Thyroid gland (tissue), 4 donors: Measurements from ENCODE around the gene OGDH. TPM values are rescaled to one million over a fixed set of nuclear protein-coding genes. Genes with fewer than 3 reads are reported as not detected.
A peak's percentile ranks its signal among the peaks of the same experiment; 100 is the strongest.

Experiments used
- DNase-seq, 2 donors: peaks; one replicate each; pipeline ENCODE4 v3.0.0-alpha.2; 2019
- H3K27ac ChIP-seq, 3 donors: fragments of 200-600 bp; sonication (generic); 1 replicate in 2 of 3; 2 replicates in 1 of 3; pipeline ENCODE4 v1.5.1; 2016 to 2019; ENCODE audit warnings: mild to moderate bottlenecking in 1 of 3, moderate library complexity in 1 of 3
- H3K27me3 ChIP-seq: fragments of 200-600 bp; sonication (generic); one replicate; pipeline ENCODE4 v1.5.1; 2019
- H3K36me3 ChIP-seq, 2 donors: fragments of 200-600 bp; sonication (generic); one replicate each; pipeline ENCODE4 v1.5.1; 2016 to 2019
- H3K4me1 ChIP-seq, 2 donors: fragments of 200-600 bp; sonication (generic); one replicate each; pipeline ENCODE4 v1.5.1; 2017 to 2019
- H3K4me3 ChIP-seq, 3 donors: fragments of 200-600 bp; sonication (generic); replicated peaks in 1 of 3; 1 replicate in 2 of 3; 2 replicates in 1 of 3; pipeline ENCODE4 v1.5.1; 2016; ENCODE audit warnings: mild to moderate bottlenecking in 1 of 3
- H3K9me3 ChIP-seq: fragments of 200-600 bp; sonication (generic); one replicate; pipeline ENCODE4 v1.5.1; 2017
- POLR2A ChIP-seq, 2 donors: fragments of 450-650 bp; IDR thresholded peaks; one replicate each; pipeline ENCODE4 v1.6.1; 2017; ENCODE audit warnings: antibody characterized with exemption in 2 of 2, mild to moderate bottlenecking in 2 of 2, moderate library complexity in 1 of 2
- WGBS, 2 donors: methylation state at CpG; one replicate each; pipeline ENCODE4 v1.1.5; 2017; 5-methylcytosine and 5-hydroxymethylcytosine counted together
- intact Hi-C: fragments of 100-400 bp; cut with DNase I; formaldehyde crosslinking; loops from one replicate; pipeline ENCODE4 v1.15.1; 2023
- total RNA-seq, 4 donors: library from RNA; depleted of rRNA; stranded (reverse); fragments of >200 nt; gene quantifications; one replicate each; pipeline ENCODE4 v1.2.3, GENCODE V29; 2016
- TF ChIP-seq, protein P1 (sequence below), 6 experiments: fragments of 200-600 bp in 3 of 6; fragments of 450-650 bp in 3 of 6; sonication (generic) in 3 of 6; IDR thresholded peaks; one replicate each; pipeline ENCODE4 v1.5.1; 2016 to 2019; ENCODE audit warnings: antibody characterized with exemption in 6 of 6, mild to moderate bottlenecking in 2 of 6, inconsistent platforms in 1 of 6, moderate library complexity in 1 of 6

The OGDH gene
- total RNA-seq, 4 donors from 2014 or later: 108 to 325 (median 201) TPM

DNA sequence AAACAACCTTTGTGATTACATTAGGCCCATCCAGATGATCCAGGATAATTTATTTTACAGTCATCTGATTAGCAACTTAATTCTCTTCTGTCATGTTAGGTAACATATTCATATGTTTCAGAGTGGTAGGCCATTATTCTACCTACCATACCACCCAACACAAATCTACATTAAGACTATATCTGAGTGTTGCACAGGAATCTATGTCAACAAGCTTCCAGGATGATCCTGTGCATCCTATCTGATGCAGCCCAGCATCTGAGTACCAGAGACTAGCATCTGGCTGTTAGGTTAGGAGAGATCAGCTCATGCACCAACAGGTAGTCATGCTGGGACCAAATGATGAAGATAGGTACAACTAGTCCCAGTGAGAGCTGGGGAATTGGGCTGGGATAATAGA, 31.4 kb upstream of the OGDH start:
- Histone ChIP-seq H3K27ac (no peak overlapping the region), H3K4me1 (peaks cover 20 to 37% of the 10 kb centered on the region in 2 donors), H3K27me3 (no peaks in the 10 kb centered on the region), H3K9me3 (no peaks in the 10 kb centered on the region), H3K4me3 (no peak overlapping the region), H3K36me3 (peaks cover 36 to 39% of the 10 kb centered on the region in 2 donors)
- intact Hi-C loops: no loop called here
- TF ChIP-seq POLR2A (IDR thresholded peaks at IDR 0.05): no peak
- TF ChIP-seq, protein P1, sequence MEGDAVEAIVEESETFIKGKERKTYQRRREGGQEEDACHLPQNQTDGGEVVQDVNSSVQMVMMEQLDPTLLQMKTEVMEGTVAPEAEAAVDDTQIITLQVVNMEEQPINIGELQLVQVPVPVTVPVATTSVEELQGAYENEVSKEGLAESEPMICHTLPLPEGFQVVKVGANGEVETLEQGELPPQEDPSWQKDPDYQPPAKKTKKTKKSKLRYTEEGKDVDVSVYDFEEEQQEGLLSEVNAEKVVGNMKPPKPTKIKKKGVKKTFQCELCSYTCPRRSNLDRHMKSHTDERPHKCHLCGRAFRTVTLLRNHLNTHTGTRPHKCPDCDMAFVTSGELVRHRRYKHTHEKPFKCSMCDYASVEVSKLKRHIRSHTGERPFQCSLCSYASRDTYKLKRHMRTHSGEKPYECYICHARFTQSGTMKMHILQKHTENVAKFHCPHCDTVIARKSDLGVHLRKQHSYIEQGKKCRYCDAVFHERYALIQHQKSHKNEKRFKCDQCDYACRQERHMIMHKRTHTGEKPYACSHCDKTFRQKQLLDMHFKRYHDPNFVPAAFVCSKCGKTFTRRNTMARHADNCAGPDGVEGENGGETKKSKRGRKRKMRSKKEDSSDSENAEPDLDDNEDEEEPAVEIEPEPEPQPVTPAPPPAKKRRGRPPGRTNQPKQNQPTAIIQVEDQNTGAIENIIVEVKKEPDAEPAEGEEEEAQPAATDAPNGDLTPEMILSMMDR (IDR thresholded peaks at IDR 0.05): no peak
- DNase-seq: no peak

DNA sequence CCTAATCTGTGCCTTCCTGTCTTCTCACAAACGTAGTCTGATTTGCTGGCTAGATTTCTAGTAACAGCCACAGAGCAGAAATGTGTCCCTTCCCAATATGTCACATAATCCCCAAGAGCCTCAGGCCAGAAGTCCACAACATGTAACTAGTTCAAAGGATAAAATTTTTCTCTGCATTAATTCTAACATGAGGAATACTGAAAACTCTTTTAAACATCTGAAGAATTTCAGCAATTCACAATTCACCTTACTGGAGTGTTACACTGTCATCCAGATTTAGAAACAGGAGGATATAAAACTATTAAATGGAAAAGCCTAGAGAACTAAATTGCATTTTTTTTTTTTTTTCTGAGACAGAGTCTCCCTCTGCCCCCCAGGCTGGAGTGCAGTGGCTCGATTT, 30.2 kb upstream of the OGDH start:
- no peak overlapping the region for H3K4me3 ChIP-seq
- WGBS, 2 donors: 78 to 82% methylated on average over 2 of the region's 2 CpGs
- peaks cover 22 to 49% of the 10 kb centered on the region in 2 donors for H3K4me1 ChIP-seq
- no peak for DNase-seq
- peaks cover 28 to 30% of the 10 kb centered on the region in 2 donors for H3K36me3 ChIP-seq
- intact Hi-C loops: no loop called here
- H3K27ac ChIP-seq: no peak overlapping the region
- H3K27me3 ChIP-seq: no peaks in the 10 kb centered on the region
- no peaks in the 10 kb centered on the region for H3K9me3 ChIP-seq
- TF ChIP-seq, protein P1 (IDR thresholded peaks at IDR 0.05): no peak
- TF ChIP-seq POLR2A (IDR thresholded peaks at IDR 0.05): no peak

DNA sequence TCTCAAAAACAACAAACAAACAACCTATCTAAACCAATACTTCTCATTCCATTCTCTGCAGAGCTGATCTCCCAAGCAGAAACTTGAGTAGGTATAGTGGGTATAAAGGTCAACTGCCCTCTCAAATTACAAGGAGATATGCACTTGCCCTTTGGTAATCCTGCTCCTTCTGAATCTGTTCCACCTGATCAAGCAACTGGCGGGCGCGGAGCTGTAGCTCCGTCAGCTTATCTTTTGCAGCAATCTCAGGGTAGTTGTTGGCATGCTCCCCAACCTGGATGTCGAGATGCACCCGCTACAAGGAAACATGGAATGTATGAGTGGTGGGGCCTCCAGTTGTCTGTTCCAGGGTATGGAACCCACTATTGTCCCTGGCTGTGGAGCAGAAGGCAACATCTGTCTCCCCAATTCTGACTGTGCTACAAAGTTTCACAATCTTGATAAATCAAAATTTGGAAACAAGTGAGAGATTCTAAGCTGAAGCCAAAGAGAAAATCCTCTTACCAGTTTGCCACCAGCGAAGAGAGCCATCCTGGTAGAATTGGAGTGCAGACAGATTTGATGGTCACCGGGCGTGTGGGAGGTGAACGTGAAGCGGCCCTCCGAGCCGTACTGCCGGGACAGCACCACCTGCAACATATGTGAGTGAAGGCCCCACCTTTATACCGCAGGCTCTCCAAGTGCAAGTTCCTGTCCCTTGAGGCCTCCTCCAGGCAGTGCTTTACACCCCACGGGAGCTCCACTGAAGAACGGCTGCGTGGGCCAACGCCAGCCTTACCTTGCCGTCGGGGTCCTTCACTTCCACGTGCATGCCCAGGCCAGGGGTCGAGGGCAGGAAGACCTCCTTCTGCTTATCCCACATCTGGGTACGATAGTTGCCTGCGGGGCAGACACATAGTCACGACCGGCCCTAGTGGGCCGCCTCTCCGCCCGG, 25.2 kb upstream of the OGDH start:
- DNase-seq: peak; percentile 75 to 82
- peak overlapping the region; percentile 90 to 98 (median 94) for H3K27ac ChIP-seq
- no peaks in the 10 kb centered on the region for H3K9me3 ChIP-seq
- intact Hi-C loops: no loop called here
- H3K4me3 ChIP-seq: peak overlapping the region; percentile 67 to 97 (median 82)
- H3K4me1 ChIP-seq: peaks cover 8 to 34% of the 10 kb centered on the region in 2 donors
- TF ChIP-seq, protein P1 (IDR thresholded peaks at IDR 0.05): no peak
- peak in 1 of 2 donors; percentile 10 for TF ChIP-seq POLR2A (IDR thresholded peaks at IDR 0.05)
- WGBS, 2 donors: 9 to 17% methylated on average over 23 to 24 of the region's 30 CpGs
- H3K27me3 ChIP-seq: no peaks in the 10 kb centered on the region
- H3K36me3 ChIP-seq: peaks cover 16 to 21% of the 10 kb centered on the region in 2 donors

DNA sequence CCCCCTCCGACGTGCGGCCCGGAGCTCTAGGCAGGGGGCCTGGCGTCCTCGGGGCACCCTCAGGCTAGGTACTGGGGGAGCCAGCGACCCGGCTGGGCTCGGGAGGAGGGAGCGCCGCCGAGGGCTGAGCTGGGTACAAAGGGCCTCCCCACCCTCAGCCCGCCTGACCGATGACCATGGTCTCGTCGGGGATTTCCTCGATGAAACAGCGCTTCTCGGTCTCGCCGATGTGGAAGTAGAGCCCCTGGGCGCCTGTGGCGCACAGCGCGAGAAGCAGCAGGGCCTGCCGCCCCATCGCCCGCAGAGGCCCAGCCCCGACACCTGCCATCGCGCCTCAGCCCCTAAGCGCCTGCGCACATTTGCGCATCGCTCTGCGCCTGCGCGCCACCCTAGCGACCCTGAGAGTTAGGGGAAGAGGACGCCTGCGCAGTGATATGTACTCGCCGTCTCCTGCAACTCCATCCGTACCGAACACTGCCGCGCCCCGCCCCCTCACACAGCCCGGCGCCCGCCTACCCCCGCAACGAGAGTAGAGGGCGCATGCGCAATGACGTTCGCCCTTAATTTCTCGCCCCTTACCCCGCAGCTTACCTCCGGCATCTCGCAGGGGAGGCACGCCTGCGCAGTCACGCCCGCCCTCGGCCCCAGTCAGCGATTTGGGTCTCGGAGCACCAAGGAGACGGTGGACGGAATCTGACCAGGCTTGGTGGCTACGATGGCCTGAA, 24.4 kb upstream of the OGDH start, which contains the start of gene TMED4:
Gene TMED4, minus strand, starts transcription at position 353 of the 725 bp plus-strand sequence. Its CDS starts 25 bp downstream, at position 328.
- WGBS, 2 donors: 1% methylated on average over 12 to 22 of the region's 71 CpGs
- peak; percentile 100 for DNase-seq
- peak within 1 kb of the TSS; percentile 94 to 98 (median 98) for H3K27ac ChIP-seq
- no peaks in the 10 kb centered on the region for H3K27me3 ChIP-seq
- H3K9me3 ChIP-seq: no peaks in the 10 kb centered on the region
- H3K4me1 ChIP-seq: peaks cover 8 to 34% of the 10 kb centered on the region in 2 donors
- peak within 1 kb of the TSS; percentile 67 to 97 (median 82) for H3K4me3 ChIP-seq
- intact Hi-C loops: no loop called here
- H3K36me3 ChIP-seq: peaks cover 16 to 21% of the 10 kb centered on the region in 2 donors
- TF ChIP-seq, protein P1 (IDR thresholded peaks at IDR 0.05): no peak
- TF ChIP-seq POLR2A (IDR thresholded peaks at IDR 0.05): peak; percentile 71 to 96
